H1 (cell line): Measurements from ENCODE around the gene ZNF175. TPM values are rescaled to one million over a fixed set of nuclear protein-coding genes. Genes with fewer than 3 reads are reported as not detected.

Experiments used
- ATF2 ChIP-seq: IDR thresholded peaks from 2 replicates; pipeline ENCODE4 v1.6.1; 2012; ENCODE audit warnings: low read length, inconsistent platforms
- HDAC2 ChIP-seq, 2 experiments: fragments of 300-600 bp in 1 of 2; sonication (generic) in 1 of 2; IDR thresholded peaks; 2 replicates each; pipeline ENCODE4 v1.6.1; 2011 to 2012; ENCODE audit warnings: low read depth in 2 of 2, low read length in 2 of 2, mild to moderate bottlenecking in 2 of 2, moderate library complexity in 2 of 2, borderline replicate concordance in 1 of 2, inconsistent platforms in 1 of 2
- HDAC6 ChIP-seq: IDR thresholded peaks from one replicate; pipeline ENCODE4 v1.7.1; 2012; ENCODE audit warnings: low read depth, mild to moderate bottlenecking, inconsistent platforms, low read length, moderate library complexity
- MAX ChIP-seq: IDR thresholded peaks from 2 replicates; pipeline ENCODE4 v1.6.1; 2012; ENCODE audit warnings: inconsistent platforms
- RAD21 ChIP-seq, 2 experiments: IDR thresholded peaks in 1 of 2; conservative IDR thresholded peaks in 1 of 2; 2 replicates each; pipeline ENCODE4 v1.6.1; 2011; ENCODE audit warnings: low read depth in 2 of 2, low read length in 2 of 2, improper control_type of control experiment in 1 of 2, inconsistent platforms in 1 of 2, mild to moderate bottlenecking in 1 of 2, moderate library complexity in 1 of 2
- SIN3A ChIP-seq, 2 experiments: IDR thresholded peaks in 1 of 2; conservative IDR thresholded peaks in 1 of 2; 2 replicates each; pipeline ENCODE4 v1.6.1; 2011 to 2012; ENCODE audit warnings: low read length in 2 of 2, improper control_type of control experiment in 1 of 2, low read depth in 1 of 2, mild to moderate bottlenecking in 1 of 2
- SIRT6 ChIP-seq: IDR thresholded peaks from one replicate; pipeline ENCODE4 v1.7.1; 2012; ENCODE audit warnings: low read length, inconsistent platforms
- SP1 ChIP-seq: IDR thresholded peaks from 2 replicates; pipeline ENCODE4 v1.6.1; 2011; ENCODE audit warnings: low read depth, low read length
- SP2 ChIP-seq: IDR thresholded peaks from 2 replicates; pipeline ENCODE4 v1.6.1; 2012; ENCODE audit warnings: mild to moderate bottlenecking, low read length, inconsistent platforms
- SP4 ChIP-seq: IDR thresholded peaks from 2 replicates; pipeline ENCODE4 v1.6.1; 2012; ENCODE audit warnings: low read length, inconsistent platforms
- TCF12 ChIP-seq: IDR thresholded peaks from 2 replicates; pipeline ENCODE4 v1.6.1; 2011; ENCODE audit warnings: low read depth, mild to moderate bottlenecking, low read length
- polyA plus RNA-seq, 7 experiments: library from polyadenylated mRNA; depleted of rRNA in 3 of 7; stranded (reverse) in 5 of 7; unstranded in 2 of 7; fragments of >200 nt in 5 of 7; fragments of 200-250 nt in 2 of 7; gene quantifications; 1 replicate in 5 of 7; 2 replicates in 1 of 7; 4 replicates in 1 of 7; pipeline versions ENCODE4 v1.2.1 to v1.2.3, GENCODE V29; 2011 to 2013; ENCODE audit warnings: missing spikeins in 2 of 7, mixed read lengths in 2 of 7
- total RNA-seq: library from RNA; stranded (reverse); fragmentation: NEBNext Ultra II Directional; extraction: Animal tissue kit (Norgen Biotek cat#: 25700); gene quantifications from 2 replicates; pipeline ENCODE4 v1.2.1, GENCODE V29; 2021

The ZNF175 gene
- total and polyA plus RNA-seq, 2 of the 8 experiments (the other 6 are each of a cell fraction or from before 2014, with no cell fraction given) = 1.7 to 11.1 TPM

GRCh38 chr19:51607920-51608562 lies 37.0 kb downstream of the ZNF175 start (continued):
- TF ChIP-seq RAD21 (IDR thresholded peaks at IDR 0.05 in 1 of 2, conservative IDR thresholded peaks at IDR 0.05 in 1 of 2; ENCODE audit: low read depth in 2 of 2, low read length in 2 of 2) (peak; percentile 60 to 68), TCF12 (no peak), MAX (peak; percentile 40; the same call in 1 of the 2 replicates), SP4 (no peak), SP2 (no peak), ATF2 (no peak), HDAC2 (IDR thresholded peaks at IDR 0.05; ENCODE audit: borderline replicate concordance in 1 of 2, low read depth in 2 of 2, low read length in 2 of 2) (no peak), SIRT6 (no peak), HDAC6 (no peak), SP1 (no peak), SIN3A (conservative IDR thresholded peaks at IDR 0.05 in 1 of 2, IDR thresholded peaks at IDR 0.05 in 1 of 2; ENCODE audit: low read depth in 1 of 2, low read length in 2 of 2) (peak in 1 of 2 experiments; percentile 92; a peak in 2 of 4 replicates)
